ENCODE results near the gene IPPK. TPM values are rescaled to one million over a fixed set of nuclear protein-coding genes. Genes with fewer than 3 reads are reported as not detected.

The IPPK gene
- total and polyA plus RNA-seq, 3 donors from 2014 or later = 21.0 to 25.0 (median 21.9) TPM

GRCh38 chr9:92608909-92609445 is 61.0 kb downstream of the IPPK start:
- Histone ChIP-seq H3K27me3 (no peaks in the 10 kb centered on the region), H3K36me3 (ENCODE audit: low read depth, missing control alignments) (no peaks in the 10 kb centered on the region), H3K4me3 (no peak overlapping the region), H3K27ac (peak overlapping the region; percentile 63 to 68), H3K9me3 (no peaks in the 10 kb centered on the region), H3K4me1 (peaks cover 27% of the 10 kb centered on the region)
- WGBS, 2 donors = 28 to 41% methylated on average over 11 of the region's 11 CpGs
- intact Hi-C loops (cut with DNase I; ENCODE audit: low total_unique reads) = no loop called here
- TF ChIP-seq POLR2A (IDR thresholded peaks at IDR 0.05) (no peak), CTCF (IDR thresholded peaks at IDR 0.05) (no peak)
- peak; percentile 61 for DNase-seq

GRCh38 chr9:92608241-92608908 is 61.6 kb downstream of the IPPK start:
- H3K27ac ChIP-seq = peak overlapping the region; percentile 63 to 68
- WGBS, 2 donors = 40 to 58% methylated on average over 10 of the region's 10 CpGs
- DNase-seq = no peak
- no peaks in the 10 kb centered on the region for H3K27me3 ChIP-seq
- no peak overlapping the region for H3K4me3 ChIP-seq
- no peaks in the 10 kb centered on the region for H3K9me3 ChIP-seq
- no peak for TF ChIP-seq POLR2A (IDR thresholded peaks at IDR 0.05)
- no peak for TF ChIP-seq CTCF (IDR thresholded peaks at IDR 0.05)
- intact Hi-C loops (cut with DNase I; ENCODE audit: low total_unique reads) = no loop called here
- peaks cover 27% of the 10 kb centered on the region for H3K4me1 ChIP-seq
- H3K36me3 ChIP-seq (ENCODE audit: low read depth, missing control alignments) = no peaks in the 10 kb centered on the region

GRCh38 chr9:92607773-92608172 is 62.2 kb downstream of the IPPK start:
- DNase-seq = no peak
- no peak overlapping the region for H3K4me3 ChIP-seq
- H3K9me3 ChIP-seq = no peaks in the 10 kb centered on the region
- TF ChIP-seq CTCF (IDR thresholded peaks at IDR 0.05) (no peak), POLR2A (IDR thresholded peaks at IDR 0.05) (no peak)
- peak overlapping the region; percentile 63 to 68 for H3K27ac ChIP-seq
- intact Hi-C loops (cut with DNase I; ENCODE audit: low total_unique reads) = no loop called here
- H3K36me3 ChIP-seq (ENCODE audit: low read depth, missing control alignments) = no peaks in the 10 kb centered on the region
- WGBS, 2 donors = 35 to 50% methylated on average over 3 to 4 of the region's 4 CpGs
- H3K4me1 ChIP-seq = peaks cover 27% of the 10 kb centered on the region
- no peaks in the 10 kb centered on the region for H3K27me3 ChIP-seq

GRCh38 chr9:92607088-92607487 is 62.8 kb downstream of the IPPK start:
- intact Hi-C loops (cut with DNase I; ENCODE audit: low total_unique reads) = no loop called here
- WGBS, 2 donors = 18 to 26% methylated on average over 2 of the region's 2 CpGs
- DNase-seq = no peak

More at GRCh38 chr9:92607088-92607487, 62.8 kb downstream of the IPPK start:
- Histone ChIP-seq H3K27me3 (no peaks in the 10 kb centered on the region), H3K27ac (no peak overlapping the region), H3K9me3 (no peaks in the 10 kb centered on the region), H3K4me1 (peaks cover 25% of the 10 kb centered on the region), H3K4me3 (no peak overlapping the region), H3K36me3 (ENCODE audit: low read depth, missing control alignments) (no peaks in the 10 kb centered on the region)
- TF ChIP-seq CTCF (IDR thresholded peaks at IDR 0.05) (no peak), POLR2A (IDR thresholded peaks at IDR 0.05) (no peak)

Data from testis (tissue), 3 donors.